Tibial nerve (tissue), 4 donors: ENCODE results near the gene BRSK2.

Source experiments
- EP300 ChIP-seq, 2 donors: sonication (generic); formaldehyde crosslinking; IDR thresholded peaks; one replicate each; pipeline ENCODE4 v1.6.1; 2017; ENCODE audit warnings: antibody characterized with exemption in 2 of 2, mild to moderate bottlenecking in 1 of 2
- POLR2A ChIP-seq, 2 donors: fragments of 450-650 bp; IDR thresholded peaks; one replicate each; pipeline ENCODE4 v1.6.1; 2017; ENCODE audit warnings: antibody characterized with exemption in 2 of 2, mild to moderate bottlenecking in 2 of 2, moderate library complexity in 2 of 2
- TF ChIP-seq, protein P1 (sequence below), 5 experiments: fragments of 200-600 bp in 3 of 5; fragments of 450-650 bp in 2 of 5; sonication (generic) in 3 of 5; IDR thresholded peaks; one replicate each; pipeline ENCODE4 v1.5.1; 2016 to 2019; ENCODE audit warnings: antibody characterized with exemption in 5 of 5, mild to moderate bottlenecking in 3 of 5, moderate library complexity in 2 of 5

DNA sequence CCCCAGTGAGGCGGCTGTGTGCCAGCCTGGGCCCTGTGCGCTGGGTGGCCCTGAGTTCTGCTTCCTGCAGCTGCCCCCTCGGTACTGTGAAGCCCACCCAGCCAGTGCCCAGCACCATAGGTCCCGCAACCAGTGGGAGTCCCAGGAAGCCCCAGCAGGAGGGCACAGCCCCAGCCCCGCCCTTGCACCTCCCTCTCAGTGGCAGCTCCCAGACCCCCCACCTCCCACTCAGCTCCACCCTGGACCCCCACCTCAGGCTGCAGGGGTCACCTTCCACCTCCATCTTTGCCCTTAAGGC is 66.0 kb downstream of the BRSK2 start:
- TF ChIP-seq, protein P1, sequence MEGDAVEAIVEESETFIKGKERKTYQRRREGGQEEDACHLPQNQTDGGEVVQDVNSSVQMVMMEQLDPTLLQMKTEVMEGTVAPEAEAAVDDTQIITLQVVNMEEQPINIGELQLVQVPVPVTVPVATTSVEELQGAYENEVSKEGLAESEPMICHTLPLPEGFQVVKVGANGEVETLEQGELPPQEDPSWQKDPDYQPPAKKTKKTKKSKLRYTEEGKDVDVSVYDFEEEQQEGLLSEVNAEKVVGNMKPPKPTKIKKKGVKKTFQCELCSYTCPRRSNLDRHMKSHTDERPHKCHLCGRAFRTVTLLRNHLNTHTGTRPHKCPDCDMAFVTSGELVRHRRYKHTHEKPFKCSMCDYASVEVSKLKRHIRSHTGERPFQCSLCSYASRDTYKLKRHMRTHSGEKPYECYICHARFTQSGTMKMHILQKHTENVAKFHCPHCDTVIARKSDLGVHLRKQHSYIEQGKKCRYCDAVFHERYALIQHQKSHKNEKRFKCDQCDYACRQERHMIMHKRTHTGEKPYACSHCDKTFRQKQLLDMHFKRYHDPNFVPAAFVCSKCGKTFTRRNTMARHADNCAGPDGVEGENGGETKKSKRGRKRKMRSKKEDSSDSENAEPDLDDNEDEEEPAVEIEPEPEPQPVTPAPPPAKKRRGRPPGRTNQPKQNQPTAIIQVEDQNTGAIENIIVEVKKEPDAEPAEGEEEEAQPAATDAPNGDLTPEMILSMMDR (IDR thresholded peaks at IDR 0.05), result no peak
- TF ChIP-seq POLR2A (IDR thresholded peaks at IDR 0.05), result no peak
- no peak for TF ChIP-seq EP300 (IDR thresholded peaks at IDR 0.05)
